Nucleus accumbens (tissue), 56 donors: ENCODE measurements around the gene ATL3.
"Not testable (repeated sequence)": the region's sequence is repeated elsewhere in the genome, so short reads cannot be mapped to it uniquely, and the experiment has no call there.

ENCODE experiments used
- DNase-seq, 56 donors: peaks; one replicate each; lab custom pipeline; 2025; lab: John Stamatoyannopoulos, UW

The ATL3 gene

DNA sequence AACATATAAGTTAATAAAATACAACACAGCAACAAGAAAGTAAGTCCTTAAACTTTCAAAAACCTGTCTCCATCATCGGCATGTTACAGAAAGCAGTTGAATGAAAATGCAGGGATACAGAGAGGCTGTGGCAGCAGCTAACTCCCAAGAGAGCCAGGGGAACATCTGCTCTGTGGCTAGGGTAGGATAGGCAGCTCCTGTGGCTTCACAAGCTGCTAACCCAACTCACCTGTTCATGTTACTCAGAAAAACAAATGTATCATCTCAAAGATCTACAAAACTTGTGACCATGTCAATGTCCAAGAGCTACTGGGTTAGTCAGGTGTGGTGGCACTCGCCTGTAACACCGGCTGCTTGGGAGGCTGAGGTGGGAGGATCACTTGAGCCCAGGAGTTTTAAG is 41.8 kb downstream of the ATL3 start:
- no peak for DNase-seq

DNA sequence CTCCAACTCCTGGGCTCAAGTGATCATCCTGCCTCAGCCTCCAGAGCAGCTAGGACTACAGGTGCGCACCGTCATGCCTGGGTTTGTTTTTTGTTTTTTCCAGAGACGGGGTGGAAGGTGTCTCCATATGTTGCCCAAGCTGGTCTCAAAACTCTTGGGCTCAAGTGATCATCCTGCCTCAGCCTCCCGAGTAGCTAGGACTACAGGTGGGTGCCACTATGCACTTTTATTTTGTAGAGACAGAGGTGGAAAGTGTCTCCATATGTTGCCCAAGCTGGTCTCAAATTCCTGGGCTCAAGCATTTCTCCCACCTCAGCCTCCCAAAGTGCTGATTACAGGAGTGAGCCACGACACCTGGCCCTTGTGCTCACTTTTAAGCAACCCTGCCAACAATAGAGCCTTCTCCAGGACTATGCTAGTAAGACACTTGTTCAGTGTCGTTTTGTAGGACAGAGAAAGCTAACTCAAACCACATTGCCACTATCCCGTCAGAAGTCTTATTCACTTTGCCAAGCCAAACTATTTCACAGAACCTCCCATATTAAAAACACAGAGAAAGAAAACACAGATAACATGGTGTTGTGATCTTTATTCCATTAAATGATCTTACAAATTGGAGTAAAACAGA is 47.5 kb downstream of the ATL3 start:
- DNase-seq: no peak

DNA sequence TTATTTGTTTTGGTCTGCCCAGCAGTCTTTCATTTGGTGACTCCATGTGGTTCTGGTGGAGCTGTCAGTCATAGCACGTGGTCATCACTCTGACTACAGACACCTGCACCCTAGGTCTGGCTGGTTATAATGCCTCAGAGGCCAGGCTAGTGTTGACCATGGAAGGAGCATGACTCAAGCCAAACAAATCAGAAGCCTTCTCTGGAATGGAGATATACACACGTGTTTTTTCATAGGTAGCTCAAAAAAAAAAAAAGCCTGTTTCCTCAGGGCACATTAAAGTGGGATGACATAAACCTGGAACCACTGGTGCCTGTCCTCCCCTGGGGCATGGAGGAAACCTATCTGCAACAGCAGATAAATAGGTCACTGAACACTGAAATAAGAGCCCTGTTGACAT is 48.9 kb downstream of the ATL3 start:
- DNase-seq: no peak

DNA sequence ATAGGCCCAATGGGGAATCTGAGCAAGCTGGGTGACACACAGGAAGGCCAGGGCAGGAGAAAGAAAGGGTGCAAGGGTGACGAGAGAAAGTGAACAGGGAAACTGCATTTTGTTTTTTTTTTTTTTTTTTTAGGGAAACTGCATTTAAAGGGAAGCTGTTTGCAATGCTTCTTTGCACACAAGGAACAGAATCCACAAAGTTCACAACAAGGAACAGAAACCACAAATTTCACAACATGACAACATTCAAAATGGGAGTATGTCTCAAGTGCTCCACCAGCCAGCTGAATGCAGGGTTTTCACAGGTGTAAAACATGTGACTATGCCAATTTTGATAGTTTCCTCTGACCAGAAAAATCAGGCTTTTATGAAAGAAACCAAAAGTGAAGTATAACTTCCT is 50.1 kb downstream of the ATL3 start:
- DNase-seq: no peak

DNA sequence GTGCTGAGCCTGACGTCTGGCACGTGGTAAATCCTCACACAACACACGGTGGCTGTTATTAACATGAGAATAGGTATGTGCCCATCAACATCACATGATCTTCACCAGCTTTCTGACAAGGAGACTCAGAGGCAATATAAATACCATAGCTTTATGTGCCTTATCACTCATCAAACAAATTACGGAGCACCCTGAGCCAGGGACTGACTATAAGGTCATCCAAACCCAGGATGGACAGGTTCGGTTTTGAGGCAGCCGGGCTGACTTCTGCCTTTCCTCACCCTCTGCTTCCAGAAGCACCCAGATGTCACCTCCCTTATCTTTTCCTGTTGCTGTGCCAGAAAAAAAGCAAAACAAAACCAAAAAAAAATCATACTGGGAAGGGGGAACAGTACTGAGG is 51.2 kb downstream of the ATL3 start:
- DNase-seq: no peak

DNA sequence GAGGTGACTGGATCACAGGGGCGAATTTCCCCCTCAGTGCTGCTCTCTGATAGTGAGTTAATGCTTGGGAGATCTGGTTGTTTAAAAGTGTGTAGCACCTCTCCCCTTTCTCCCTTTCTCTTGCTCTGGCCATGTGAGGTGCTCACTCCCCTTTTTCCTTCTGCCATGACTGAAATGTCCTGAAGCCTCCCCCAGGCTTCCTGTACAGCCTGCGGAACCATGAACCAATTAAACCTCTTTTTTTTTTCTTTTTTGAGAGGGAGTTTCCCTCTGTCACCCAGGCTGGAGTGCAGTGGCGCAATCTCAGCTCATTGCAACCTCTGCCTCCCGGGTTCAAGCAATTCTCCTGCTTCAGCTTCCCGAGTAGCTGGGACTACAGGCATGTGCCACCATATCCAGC is 53.5 kb downstream of the ATL3 start:
- DNase-seq: not testable (repeated sequence)

DNA sequence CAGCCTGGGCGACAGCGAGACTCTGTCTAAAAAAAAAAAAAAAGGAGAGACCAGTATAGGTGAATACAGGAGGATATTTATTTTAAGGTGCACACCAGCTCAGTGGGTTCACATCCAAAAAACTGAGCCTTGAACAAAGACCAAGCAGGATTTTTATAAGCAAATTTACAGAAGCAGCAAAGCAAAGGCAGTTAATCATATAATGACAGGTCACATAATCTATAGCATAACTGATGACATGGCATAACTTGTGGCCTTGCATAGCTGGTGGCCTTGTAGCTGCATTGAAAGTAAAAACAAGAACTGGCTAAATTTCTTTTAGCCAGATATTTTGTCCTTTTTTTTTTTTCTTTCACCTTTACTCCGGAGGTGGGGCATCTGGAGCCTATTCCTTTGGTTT is 54.2 kb downstream of the ATL3 start:
- DNase-seq: no peak

DNA sequence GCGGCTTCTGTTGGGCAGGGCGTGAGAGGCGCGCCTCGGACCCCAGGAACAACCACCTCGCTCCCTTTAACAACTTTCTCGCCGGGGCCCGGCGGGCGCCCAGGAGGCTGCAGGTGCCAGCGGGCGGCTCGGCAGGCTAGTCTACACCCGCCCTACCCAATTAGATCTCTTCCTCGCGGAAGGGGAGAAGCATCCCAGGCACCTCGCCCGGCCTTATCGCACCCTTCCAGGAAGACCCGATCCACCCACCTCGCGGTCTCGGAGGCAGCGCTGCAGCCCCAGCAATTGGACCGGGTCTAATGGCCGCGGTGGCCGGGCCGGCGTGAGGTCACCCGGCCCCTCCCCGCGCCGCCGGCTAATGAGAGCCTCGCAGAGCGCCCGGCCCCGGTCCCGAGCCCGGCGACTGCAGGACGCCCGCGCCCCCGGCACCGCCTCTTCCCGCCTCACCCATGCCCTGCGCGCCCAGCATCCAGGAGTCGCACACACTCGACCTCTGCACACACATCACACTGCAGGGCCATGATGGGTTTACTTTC is 57.0 kb downstream of the ATL3 start, which contains the start of gene PLAAT3:
Gene PLAAT3, minus strand, starts transcription at position 298 of the 536 bp plus-strand sequence. CDS start 419 bp downstream, outside the sequence.
- peak in 51 of 56 donors; percentile 36 to 87 (median 73) for DNase-seq

DNA sequence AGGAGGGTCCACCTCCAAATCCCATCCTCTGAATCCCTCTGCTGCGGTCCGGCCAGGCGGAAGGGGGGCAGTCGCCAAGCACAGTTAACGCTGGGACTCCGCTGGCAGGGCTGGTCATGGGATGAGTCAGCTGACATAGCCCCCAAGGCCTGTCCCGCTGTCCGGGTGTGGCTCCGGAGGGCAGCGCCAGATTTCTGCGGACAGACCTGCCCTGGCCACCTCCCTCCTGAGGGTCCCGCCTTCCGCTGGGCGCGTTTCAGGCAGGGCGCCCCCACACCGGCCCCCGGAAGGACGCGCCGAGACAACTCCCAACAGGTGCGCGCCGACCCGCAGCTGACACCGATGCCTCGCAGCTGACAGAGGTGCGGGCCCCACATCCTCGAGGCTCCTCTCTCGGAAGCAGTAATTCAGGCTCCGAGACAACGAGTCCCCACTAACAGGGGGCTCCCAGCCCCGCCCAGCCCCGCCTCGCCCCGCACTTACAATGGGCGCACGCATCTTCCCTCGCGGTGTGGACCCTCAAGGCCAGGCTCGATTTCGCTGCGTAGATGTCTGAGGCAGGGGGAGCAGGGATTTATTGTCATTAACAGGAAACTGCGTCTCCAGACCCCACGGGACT is 57.5 kb downstream of the ATL3 start:
- peak in 51 of 56 donors; percentile 46 to 85 (median 76) for DNase-seq

DNA sequence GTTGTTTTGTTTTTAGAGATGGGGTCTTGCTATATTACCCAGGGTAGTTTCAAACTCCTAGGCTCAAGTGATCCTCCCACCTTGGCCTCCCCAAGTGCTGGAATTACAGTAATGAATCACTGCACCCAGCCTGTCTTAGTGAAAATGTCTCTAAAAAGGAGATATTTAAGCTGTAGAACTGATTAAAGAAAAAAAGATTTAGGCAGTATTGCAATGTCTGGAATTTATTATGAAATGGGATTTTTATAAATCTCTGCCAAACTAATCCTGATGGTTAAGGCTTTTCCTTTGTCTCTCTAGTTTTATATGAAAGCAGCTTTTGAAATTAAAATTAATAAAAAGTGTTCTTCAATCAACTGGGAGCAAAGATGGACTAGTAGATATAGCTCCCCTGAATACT is 59.0 kb downstream of the ATL3 start:
- no peak for DNase-seq

DNA sequence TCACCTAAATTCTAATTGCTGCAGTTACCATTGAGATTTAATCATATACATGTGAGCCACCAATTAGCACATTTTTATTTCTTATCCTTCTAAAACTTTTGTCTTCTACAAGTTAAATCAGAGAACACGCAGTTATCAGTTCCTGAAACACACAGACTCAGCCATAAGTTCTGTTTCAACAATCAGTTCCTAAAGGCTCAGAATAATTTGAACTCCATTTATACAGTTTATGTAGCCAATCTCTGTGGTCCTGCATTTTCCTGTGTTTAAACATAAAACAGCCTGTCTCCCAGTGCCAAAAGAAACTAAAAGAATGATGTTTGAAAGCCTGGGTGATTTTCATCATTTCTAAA is 59.8 kb downstream of the ATL3 start:
- no peak for DNase-seq

DNA sequence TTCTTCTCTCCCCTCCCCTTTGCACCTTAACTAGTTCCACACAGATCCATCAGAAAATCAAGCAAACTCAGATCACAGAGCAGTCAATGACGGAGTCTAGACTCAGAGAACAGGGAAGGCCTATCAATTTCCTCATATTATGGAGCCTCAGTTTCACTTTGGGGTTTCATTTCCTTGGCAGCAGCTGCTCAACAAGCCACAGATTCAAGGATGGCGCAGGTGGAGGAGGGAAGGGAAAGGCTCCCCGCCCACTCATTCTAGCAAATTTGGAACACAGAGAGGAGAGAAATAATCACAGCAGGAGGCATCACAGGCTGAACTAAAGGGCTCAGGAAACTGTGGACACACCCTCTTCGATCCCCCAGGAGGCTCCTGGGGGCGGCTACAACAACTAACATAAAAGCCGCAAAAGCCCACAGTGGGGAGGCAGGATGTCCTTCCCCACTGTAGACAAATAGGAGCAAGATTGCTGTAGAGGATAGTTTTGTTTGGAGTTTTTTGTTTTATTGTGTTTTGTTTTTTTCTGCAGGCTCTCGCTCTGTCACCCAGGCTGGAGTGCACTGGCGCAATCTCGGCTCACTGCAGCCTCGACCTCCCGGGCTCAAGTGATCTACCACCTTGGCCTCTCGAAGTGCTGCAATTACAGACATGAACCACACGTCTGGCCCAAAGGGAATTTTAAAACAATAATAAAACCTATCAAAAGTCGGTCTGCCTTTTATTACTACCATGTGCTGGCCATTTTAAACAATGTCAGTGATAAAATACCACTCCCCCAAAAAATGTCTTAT is 60.4 kb downstream of the ATL3 start:
- DNase-seq: peak in 27 of 56 donors; percentile 16 to 67 (median 40)

DNA sequence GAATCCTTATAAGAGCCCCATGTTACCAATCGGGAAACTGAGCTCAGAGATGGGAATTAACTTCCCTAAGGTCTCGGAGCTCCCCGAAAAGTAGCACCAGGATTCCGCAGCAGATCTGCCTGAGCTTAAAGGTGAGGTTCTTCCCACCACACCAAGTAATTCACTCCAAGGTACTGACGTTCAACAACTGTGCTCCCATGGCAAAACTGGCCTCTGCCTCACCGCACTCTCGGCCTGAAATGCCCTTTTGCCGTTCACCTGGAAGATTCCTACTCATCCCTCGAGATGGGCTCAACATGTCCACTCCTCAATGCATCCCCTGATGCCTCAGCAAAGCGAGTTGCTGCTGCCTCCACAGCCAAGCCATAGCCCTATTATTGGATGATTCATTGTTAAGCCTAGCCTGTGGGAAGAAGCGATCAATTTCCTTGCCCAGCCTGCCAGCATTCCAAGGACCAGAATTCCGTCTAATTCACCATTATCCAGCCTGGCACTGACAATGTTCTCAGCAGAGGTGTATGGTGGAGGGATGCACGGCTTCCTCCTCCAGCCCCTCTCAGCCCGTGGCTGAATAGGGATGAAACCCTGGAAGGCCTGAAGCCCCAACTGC is 61.1 kb downstream of the ATL3 start:
- DNase-seq: peak in 7 of 56 donors; percentile 11 to 65 (median 34)

DNA sequence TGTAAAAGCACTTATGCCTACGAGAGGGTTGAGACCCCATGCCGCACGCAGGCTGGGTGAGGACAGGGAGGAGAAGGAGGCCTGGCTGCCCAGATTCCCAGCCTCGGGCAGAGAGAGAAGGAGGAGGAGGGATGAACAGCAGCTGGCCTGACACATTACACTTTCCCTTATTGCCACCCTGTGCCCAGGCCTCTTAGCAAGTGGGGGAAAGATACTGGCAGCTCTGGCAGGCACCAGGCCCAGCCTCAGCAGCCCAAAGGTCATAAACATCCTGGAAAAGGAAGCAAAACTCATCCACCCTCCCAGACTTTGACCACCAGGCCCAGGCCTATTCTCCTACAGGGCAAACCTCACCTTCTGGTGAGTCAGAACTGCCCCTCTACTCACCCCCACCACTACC is 61.6 kb downstream of the ATL3 start:
- DNase-seq: peak in 27 of 56 donors; percentile 10 to 65 (median 36)

DNA sequence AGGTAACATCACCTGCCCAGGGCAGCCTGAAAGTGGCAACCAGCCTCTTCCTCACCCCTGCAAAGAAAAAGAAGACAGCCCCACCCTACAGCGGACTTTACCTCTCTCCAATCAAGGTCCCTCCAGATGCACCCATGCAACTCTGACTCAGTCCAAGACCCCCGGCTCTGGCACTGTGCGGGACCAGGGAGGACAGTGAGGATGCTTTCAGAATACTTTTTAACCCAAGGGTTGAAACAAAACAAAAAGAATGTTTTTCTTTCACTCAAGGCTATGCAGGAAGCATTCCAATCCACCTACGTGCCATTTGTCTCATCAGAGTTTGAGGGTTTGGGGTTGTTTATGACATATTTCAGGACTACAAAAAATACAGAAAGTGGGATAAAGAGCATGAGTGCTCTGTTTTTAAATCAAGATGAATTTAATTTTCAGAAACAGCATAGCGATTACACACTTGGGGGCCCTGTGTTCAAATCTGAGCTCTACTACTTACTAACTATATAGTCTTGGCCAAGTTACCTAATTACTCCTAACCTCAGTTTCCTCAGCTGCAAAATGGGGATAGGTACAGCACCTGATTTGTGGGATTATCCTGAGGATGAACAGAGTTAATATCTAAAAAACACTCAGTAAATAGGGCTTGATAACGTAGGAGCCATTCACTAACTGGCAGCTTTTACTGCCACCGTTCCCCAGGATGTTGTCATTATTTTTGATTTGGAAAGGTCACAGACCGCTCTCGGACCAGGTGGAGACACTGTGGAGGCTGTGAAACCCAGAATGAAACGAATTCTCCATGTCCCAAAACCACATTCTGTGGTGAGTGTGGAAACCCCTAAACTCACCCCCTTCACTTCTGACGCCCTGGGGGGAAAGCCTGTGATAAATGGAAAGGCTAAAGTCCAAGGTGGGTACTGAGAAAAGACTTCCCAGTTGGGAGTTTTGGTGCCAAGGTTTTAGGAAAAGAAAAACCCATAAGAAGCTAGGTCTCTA is 62.5 kb downstream of the ATL3 start:
- DNase-seq: no peak

DNA sequence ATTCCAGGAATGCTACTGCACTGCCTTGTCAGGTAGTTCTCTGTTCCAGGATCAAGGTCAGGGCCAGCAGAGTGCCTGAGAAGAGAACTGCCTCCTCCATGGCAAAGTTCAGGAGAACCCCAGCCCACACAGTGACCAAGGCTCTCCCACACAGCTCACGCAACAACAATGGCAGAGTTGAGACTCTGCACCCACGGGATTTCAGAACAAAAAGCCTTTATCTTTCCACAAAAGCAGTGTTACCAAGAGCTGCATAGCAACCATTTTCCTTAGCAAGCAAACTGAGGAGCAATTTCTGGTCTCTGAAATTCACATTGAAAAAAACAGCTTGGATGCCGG is 68.0 kb downstream of the ATL3 start:
- DNase-seq: peak in 50 of 56 donors; percentile 27 to 89 (median 72)

DNA sequence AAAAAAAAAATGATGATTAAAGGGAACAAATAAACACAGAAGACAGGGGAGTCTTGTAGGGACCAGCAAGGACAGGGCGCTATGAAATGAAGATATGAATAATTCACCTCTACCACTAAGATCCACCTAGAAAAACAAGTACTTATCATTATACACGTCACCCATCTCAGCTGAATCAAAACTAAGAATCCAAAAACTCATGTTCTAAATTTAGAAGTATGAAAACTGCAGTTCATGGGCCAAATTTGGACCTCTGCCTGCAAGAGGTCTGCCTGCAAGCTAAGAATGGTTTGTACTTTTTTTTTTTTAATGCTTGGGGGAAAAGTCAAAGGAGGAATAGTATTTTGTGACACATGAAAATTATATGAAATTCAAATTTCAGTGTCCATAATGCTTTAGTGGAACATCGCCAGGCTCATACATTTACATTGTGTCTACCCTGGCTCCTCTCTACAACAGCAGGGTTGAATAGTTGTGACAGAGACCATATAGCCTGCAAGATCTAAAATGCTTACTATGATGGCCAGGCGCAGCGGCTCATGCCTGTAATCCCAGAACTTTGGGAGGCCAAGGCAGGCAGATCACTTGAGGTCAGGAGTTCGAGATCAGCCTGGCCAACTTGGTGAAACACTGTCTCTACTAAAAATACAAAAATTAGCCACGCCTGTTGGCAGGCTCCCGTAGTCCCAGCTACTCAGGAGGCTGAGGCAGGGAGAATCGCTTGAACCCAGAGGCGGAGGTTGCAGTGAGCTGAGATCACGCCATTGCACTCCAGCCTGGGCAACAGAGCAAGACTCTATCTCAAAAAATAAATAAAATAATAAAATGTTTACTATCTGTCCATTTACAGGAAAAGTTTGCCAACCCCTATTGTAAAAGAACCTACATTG is 68.6 kb downstream of the ATL3 start:
- DNase-seq: not testable (repeated sequence)

DNA sequence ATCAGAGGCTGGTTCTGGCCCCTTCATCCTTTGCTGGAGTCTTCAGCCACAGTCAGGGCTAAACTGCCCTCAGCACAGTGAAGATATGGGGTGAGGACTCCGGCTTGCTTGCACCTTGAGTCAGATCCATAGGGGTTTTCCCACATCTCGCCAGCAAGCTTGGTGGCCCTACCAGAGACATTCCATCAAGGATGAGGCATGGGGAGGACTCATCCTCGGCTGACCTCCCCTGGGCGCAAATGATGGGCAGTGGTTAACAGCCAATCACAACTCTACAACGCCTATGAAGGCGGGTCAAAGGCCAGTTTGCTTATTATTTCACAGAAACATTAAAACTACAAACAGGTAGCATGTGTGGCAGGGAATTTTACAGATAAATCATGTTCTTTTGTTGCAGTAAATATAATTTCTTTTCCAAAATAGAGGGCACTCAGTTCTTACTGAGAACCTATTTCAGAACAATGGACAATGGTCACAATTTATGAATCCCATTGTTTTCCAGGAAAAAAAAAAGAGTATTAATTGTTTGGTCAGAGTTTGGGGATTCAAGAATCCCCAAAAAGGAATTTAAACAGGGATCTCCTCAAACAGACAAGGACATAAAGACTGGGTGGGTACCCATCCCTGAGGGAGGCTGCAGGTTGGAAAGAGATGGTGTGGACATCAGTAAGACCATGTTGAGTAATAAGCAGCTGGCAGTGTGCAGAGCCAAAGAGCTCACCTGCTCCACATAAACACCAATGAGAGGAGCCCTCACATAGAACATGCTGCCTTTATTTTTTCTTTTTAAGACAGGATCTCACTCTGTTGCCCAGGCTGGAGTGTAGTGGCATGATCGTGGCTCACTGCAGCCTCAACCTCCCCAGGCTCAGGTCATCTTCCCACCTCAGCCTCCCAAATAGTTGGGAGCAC is 71.7 kb downstream of the ATL3 start:
- peak in 25 of 56 donors; percentile 6 to 63 (median 34) for DNase-seq
